ENCODE data around the gene INF2.
"Not testable (repeated sequence)": the region's sequence is repeated elsewhere in the genome, so short reads cannot be mapped to it uniquely, and the experiment has no call there.

Gene INF2

DNA sequence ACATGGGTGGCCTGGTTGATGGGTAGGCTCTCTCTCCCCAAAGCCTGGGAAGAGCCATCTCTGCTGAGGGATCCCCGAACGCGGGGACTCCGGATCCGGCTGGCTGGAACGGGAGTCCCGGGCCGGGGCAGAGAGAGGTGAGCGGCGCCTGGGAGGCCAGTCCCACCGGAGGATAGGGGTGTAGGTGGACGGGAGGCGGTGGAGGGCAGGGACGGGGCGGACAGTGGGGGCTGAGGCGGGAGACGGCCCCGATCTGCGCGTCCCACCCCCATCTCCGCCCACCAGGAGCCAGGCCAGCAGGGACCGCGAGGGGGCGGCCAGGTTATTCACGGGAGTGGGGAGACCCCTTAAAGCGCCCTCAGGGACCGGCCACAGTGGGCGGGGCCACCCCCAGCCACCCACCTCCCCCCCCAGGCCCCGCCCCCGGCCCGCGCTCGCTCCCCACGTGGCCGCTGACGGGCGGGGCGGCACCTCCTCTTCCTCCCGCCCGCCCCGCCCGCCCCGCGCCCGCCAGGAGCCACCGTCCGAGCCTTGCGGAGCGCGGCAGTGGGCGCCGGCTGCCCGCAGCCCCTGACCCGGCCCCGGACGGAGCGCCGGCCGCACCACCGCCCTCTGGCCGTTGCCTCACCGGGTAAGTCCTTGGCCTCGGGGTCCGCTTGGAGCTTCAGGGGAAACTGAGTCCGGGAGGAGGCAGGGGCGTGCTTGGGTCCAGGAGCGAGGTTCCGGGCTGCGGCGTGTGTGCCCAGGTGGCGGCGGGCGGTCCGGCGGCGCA is at the start of gene INF2:
Gene INF2 (plus strand): TSS at position 510 of the 772 bp plus-strand sequence. CDS start 11,748 bp downstream, outside the sequence.
- DNase-seq, result peak; percentile 73

DNA sequence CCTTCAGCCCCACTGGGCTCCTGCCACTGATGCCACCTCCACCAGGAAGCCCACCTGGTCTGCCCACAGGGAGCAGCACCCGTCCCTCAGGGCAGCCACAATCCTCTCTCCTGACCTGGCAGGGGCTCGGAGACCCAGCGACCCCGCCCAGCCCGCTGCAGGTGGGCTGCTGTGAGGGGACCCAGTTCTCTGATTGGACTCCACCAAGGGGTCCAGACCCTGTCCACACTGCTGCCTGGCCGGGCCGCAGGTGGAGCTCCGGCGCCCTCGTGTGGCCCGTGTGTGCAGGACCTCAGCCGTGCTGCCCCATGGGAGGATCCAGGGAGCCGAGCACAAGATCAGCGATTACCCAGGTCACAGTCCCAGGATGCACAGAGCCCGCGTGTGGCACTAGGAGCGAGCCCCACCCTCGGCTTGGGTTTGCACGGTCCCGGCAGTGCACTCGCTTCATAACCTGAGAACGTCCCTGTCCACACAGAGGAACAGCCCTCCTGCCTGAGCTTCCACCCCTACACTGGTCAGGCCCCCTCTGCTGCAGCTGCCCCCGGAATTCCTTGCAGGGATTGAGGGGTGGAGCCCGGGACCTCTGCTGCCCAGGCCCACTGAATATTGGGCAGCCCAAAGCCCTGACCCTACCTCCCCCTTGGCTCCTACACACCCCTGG is 49.4 kb upstream of the INF2 start:
- peak; percentile 91 for DNase-seq

DNA sequence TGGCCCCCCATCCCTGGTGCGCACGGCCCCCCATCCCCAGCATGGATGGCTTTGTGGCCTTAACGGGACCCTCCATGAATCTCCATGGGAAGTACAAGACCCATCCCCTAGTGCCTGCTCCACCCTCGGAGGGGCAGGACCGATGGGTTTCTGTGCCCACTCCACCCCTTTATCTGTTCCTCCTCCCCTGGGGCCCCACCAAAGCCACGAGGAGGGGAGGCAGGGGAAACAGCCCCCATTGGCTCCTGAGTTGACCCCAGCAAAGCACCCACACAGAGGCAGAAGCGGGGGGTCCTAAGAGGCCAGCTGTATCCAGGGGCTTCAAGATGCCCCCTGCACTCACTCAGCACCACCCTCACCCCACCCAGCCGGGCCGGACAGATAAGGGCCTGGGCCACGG is 48.7 kb upstream of the INF2 start:
- DNase-seq, result no peak

DNA sequence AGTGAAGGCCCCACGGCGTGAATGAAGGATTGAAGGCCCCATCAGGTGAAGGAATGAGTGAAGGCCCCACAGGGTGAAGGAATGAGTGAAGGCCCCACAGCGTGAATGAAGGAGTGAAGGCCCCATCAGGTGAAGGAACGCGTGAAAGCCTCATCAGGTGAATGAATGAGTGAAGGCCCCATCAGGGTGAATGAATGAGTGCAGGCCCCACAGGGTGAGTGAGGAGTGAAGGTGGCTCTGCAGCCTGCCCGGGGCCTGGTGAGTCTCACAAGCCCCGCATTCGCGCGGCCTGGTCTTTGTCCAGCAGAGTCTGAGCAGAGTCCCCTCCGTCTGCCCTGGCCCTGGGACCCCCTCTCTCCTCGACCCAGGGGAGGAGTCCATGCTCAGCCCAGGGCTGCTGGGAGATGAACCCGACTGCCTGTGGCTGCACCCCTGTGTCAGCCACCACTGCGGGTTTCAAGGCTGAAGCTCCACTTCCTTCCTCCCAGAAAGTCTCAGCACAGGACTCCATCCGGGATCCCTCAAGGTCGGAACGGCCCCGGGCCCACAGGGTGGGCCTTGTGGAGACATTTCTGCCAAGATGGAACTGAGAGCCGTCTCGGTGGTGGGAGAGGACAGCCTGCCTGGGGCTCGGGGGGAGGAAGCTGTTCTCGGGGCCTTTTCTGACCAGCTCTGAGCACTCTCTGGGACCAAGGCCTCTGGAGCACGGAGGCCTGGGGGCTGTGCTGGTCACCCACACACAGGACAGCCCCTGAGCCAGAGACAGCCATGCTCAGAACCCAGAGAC is 47.5 kb upstream of the INF2 start:
- DNase-seq, result no peak

DNA sequence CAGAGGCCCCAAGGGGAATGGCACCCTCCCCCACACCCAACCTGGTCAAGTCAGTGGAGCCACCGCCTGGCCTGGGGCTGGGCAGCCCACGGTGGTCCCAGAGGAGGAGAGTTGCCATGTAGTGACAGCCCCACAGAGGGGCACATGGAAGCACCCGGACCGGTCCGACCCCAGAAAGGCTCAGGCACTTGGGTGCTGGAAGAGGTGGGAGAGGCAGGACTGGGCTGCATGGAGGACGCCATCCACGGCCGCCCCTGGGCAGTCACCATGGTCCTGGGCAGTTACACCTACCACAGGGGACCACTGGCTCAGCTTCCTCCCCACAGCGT is 46.9 kb upstream of the INF2 start:
- DNase-seq, result no peak

DNA sequence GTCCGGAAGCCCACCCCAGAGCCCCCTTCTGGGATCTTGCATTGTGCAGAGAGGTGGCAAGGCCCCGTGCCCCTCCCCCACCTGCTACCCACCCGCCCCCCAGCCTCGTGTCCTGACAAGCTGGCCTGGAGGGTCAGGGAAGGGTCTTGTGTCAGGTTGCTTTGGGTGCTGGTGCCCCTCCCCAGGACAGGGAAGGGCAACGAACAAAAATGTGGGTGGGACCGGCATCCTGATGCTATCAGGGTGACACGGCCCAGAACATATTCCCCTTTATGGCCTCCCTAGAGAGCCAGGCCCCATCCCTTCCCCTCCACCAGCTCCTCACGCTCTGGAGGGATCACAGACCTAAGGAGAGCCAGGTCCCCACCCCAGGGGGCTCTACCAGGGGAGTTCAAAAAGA is 46.1 kb upstream of the INF2 start:
- no peak for DNase-seq

DNA sequence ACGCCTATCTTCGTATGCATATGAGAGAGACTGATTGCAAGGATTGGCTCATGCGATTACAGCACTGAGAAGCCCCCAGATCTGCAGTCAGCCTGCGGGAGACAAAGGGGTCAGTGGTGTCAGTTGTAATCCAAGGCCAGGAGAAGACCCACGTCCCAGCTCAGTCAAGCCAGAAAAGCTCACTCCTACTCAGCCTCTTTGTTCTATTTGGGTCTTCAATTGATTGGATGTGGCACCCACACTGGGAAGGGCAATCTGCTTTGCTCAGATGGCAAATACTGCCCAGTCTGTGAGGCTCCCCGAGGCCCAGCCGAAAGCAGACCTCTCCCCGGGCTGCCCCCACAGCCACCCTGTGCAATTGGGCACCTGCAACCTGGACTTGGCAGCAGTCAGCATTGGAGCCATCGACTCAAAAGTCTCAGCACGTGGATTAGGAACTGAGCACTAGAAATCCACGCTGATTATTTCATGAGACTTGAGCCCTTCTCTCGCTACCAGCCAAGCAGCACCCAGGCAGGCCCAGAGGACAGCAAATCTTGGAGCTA is 45.3 kb upstream of the INF2 start:
- peak; percentile 64 for DNase-seq

DNA sequence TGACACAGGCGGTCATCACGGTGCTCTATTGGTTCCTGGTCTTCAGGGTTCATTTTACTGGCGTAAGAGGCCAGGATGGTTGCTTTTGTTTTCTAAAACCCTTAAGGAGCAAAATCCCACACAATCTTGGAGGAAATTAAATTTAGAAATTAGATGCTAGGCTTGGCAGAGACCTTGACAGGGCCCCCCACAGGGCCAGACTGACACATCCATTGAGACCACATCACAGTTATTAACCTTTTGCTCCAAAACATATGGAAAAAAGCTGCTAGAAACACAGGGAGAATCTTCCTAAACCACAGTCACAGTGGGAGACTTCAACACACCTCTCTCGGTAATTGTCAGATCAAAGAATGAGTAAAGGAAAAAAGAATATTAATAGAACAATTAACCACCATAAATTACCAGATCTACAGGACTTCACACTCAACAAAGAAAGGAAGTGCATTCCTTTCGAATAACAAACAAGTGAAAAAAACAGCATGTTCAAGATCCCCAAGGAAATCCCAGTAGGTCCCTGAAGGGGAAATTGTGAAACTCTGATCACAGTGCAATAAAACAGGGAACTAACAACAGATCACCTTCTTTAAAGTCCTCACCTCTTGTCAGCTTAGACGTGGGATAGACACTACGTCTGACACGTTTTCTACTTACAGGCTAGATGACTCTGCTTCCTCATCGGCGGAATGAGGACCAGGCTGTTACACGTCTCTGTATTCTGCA is 44.6 kb upstream of the INF2 start:
- DNase-seq, result no peak

DNA sequence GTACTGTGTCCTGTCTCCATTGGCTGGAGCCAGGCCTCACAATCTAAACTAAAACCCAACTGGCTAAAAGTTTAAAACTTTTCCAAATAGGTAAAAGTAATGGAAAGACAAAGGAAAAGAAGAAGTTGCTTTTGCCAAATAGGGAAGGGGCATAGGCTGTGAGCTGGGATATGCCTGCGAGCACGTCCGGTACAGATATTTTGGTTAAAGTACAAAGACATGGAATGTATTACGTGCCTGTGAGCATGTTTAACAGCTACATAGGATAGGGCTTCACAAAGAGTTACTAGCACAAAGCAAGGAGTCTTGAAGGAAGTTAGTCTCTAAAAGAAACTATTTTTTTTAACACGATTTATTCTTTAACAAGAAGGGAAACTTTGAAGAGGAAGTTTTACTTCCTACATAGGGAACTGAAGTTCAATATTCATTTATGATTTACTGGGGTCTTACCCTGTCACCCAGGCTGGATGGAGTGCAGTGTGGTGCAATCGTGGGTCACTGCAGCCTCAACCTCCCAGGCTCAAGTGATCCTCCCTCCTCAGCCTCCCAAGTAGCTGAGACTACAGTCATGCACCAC is 41.9 kb upstream of the INF2 start:
- DNase-seq, result no peak

DNA sequence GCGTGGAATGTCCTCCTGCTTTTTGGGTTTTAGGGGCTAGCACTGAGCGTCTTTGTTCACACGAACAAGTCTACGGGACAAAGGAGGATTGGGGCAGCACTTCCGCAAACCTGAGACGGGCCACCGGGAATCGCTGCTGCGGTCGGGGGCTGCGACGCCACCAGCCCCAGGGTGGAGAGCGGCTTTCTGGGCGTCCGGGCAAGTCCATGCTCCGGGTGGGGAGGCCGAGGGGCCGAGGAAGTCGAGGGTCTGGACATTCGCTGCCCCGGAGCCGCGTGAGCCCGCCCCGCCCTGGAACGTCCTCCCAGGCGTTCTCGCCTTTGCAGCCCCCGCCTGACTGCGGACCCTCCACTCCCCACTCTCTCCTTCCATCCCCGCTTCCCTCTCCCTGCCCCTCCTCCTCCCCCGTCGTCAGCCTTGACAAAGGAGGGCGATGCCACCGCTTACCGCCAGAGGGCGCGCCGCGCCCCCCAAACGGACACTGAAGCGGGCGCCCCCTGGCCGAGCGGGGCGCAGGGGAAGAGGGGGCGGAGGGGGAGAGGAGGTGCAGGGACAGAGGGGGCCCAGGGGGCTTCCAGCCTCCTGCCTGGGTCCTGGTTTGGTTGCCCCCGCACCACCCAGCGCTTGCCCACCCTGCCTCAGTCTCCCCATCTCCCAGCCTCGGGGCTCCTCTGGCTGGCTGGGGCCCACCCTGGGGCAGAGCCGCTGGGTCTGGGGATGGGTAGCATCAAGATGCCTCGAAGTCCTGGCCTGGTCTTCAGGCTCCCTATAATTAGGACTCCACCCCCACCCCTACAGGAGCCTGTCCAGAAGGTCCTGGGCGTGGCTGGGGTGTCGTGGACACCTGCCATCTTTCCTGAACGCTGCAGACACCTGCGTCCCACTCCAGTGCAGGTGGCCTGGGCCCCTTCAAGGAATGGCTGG is 39.1 kb upstream of the INF2 start:
- DNase-seq, result peak; percentile 94

DNA sequence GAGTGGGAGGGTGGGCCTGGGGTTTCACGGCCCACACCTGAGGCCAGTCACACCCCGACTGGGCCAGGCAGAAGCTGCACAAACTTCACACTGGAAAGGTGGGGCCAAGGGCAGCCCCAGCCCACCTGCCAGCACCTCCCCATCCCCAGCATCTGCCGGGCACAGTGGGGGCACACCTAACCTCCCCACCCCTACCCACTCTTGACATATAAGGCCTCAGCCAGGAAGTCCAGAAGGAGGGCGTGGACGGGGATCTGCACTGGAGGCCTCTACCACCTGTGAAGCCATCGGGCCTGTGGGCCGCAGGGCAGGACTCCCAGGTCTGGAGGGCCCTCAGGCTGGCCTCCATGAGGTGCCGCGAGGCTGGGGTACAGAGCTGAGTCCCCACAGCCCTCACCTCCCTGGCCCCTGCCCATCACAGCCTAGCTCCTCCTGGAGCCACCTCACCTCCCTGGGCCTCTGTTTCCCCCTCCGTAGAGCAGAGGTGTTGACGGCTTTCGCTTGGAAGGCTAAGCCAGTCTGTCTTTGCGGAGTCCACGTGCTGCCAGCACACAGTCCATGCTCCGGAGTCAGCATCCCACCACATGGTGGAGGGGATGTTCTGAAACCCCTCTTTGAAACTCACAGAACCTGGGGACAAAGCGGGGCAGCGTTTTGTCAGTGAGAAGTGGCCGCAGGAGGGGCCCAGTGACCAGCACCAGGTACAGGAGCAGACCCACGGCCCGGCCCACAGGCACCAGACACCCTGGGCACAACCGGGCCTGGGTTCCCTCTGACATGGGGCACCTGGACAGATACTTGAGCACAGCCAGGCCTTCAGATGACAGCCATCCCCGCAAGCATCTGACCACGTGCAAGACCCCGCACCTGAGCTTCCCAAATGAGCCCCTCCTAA is 38.2 kb upstream of the INF2 start:
- no peak for DNase-seq

DNA sequence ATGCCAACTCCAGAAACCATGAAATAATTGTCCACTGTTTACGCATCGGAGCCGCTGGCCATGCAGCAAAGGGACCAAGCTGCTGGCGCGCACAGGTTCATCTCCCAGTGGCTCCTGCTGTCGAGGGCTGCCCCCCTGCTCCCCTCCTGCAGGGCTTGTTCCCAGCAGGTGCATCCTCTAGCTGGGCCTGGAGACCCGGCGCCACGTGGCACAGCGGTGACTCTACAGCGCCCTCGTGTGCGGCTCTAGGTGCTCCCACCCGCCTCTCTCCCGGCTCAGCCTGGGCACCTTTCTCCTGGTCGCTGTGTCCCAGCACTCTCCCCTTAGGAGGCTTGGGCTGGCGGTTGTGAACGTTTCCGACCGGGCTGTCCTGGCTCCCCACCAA is 37.5 kb upstream of the INF2 start:
- no peak for DNase-seq

DNA sequence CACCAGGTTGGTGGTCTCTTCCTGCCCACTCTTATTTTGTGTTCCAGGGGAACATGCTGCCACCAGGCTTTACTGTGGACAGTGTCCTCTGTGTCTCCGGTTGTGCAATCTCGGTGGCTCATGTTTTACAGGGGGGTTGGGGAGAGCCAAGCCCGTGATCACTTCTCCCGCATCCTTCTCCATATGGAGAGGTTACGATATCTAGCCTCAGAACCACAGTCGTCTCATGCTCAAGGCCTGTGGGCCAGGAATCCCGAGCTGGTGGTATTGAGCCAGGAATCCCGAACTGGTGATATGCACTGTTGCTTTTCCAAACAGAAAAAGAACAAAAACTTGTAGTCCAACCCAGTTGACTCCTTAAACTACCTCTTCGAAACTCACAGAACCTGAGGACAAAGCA is 37.0 kb upstream of the INF2 start:
- DNase-seq, result no peak

DNA sequence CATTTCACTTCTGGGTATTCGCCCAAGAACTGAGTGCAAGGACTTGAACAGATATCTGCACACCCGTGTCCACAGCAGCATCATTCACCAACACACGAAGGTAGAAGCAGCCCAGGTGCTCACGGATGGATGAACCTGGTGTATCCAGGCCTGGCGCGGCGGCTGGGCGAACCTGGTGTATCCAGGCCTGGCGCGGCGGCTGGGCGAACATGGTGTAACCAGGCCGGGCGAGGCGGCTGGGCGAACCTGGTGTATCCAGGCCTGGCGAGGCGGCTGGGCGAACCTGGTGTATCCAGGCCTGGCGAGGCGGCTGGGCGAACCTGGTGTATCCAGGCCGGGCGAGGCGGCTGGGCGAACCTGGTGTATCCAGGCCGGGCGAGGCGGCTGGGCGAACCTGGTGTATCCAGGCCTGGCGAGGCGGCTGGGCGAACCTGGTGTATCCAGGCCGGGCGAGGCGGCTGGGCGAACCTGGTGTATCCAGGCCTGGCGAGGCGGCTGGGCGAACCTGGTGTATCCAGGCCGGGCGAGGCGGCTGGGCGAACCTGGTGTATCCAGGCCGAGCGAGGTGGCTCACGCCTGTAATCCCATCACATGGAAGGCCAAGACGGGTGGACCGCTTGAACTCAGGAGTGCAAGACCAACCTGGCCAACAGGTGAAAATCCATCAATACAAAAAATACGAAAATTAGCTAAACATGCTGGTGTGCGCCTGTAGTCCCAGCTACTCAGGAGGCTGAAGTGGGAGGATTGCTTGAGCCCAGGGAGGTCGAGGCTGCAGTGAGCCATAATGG is 36.1 kb upstream of the INF2 start:
- DNase-seq, result not testable (repeated sequence)

DNA sequence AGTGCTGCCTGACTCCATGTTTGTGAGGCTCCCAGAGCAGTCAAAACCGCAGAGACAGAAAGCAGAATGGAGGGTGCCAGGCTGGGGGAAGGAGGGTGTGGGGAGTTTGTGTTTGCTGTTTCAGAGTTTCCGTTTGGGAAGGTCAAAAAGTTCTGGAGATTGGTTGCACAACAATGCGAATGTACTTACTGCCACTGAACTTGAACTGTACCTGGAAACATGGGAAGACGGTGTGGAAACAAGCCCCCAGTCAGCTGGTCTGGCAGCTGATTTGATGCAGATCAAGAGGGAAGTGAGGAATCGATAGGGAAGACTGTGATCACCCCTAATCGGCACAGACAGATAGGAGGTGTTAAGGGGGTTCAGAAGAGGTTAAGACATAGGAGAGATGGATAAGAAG is 35.3 kb upstream of the INF2 start:
- no peak for DNase-seq

DNA sequence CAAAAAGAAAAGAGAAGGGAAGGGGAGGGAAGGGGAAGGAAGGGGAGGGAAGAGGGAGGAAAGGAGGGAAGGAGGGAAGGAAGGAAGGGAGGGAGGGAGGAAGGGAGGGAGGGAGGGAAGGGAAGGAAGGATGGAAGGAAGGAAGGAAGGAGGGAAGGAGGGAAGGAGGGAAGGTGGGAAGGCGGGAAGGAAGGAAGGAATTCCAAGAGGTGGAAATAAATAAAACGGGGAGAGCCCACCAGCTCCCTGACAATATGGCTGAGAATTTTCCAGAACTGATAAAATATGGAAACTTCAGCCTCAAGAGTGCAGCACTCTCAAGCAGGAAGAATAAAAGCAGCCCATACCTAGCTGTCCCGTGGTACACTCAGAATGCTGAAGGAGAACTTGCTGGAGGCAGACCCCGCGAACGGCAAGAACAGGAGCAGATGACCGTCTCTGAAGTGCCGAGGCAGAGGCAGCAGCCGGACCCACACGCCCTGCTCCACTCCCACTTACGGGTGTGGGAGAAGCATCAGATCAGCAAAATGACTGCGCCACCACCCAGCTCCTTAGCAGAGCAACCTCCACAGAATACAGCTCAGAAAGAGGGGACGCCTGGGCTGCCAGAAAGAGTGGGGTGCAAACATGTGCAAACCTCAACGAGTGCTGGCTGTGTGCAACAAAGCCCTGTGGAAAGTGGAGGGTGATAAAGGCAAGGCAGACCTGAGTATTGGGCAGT is 34.1 kb upstream of the INF2 start:
- DNase-seq, result no peak

DNA sequence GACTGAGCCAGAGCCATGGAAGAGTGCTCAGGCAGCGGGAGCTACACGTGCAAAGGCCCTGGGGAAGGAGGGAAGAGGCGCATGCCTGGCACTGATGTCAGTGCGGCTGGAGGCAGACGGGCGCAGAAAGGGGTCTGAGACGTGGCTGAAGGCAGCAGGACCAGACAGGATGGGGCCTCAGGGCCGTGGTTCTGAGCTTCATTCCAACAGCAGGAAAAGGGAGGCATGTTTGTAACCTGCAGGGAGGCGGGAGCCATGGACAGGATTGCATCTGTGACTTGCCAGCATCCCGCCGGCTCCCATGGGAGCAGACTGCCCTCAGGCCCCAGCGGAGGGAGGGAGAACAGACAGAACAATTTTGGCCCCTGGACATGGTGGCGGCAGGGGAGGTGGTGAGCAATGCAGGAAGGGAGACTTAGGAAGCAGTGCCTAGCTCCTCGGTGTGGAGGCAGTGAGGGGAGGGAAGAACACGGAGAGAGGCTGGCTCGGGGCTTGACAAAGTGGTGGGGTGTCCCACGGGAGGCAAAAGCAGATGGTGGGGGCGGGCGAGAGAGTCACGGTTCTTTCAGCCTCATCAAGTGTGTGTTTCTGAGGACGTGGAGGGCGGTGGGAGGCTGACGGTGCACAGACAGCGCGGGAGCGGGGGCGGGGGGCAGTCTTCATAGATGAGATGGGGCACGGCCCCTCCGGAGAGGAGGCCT is 33.3 kb upstream of the INF2 start:
- no peak for DNase-seq

DNA sequence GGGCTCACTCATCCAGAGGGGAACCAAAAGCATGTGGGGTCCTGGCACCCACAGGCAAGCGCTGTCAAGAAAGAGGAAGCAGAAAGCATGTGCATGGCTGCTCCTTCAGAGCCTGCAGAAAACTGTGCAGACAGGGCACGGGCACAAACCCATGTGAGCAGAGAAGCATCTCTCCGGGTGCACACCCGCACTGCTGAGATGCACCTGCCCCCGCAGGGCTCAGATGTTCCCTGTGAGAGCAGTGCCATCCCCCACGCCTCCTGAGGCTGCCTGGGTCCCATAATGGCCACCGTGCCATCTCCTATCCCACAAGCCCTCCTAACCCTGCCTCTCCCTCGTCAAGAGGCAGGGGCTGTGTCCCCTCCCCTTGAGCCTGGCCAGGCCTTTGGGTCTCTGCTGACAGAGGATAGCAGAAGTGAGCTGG is 32.3 kb upstream of the INF2 start:
- DNase-seq, result no peak
